ENCODE data around the gene MBNL3.

MBNL3 gene

DNA sequence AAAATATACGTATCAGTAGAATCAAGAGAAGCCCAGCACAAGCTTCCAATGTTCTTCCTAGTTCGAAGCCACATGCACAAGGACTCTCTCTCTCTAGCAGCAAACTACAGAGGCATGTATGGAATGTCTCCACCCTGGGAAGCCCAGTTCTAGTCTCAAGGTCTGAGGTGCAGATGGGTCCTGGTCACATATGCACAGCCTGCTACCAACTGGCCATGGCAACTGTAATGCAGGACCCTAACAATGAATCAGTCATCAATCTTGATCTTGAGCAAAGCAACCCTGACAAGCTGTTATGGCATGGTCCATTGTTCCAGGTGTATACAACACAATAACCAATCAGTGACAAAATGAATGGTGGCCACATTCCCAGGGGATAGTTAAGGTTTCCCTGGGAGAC lies 55.8 kb downstream of the MBNL3 start:
- no peak for DNase-seq (ENCODE audit: low read depth)
- in situ Hi-C loops (cut with HindIII; ENCODE audit: low sequenced_read_pairs): no loop called here
- TF ChIP-seq, protein P1, sequence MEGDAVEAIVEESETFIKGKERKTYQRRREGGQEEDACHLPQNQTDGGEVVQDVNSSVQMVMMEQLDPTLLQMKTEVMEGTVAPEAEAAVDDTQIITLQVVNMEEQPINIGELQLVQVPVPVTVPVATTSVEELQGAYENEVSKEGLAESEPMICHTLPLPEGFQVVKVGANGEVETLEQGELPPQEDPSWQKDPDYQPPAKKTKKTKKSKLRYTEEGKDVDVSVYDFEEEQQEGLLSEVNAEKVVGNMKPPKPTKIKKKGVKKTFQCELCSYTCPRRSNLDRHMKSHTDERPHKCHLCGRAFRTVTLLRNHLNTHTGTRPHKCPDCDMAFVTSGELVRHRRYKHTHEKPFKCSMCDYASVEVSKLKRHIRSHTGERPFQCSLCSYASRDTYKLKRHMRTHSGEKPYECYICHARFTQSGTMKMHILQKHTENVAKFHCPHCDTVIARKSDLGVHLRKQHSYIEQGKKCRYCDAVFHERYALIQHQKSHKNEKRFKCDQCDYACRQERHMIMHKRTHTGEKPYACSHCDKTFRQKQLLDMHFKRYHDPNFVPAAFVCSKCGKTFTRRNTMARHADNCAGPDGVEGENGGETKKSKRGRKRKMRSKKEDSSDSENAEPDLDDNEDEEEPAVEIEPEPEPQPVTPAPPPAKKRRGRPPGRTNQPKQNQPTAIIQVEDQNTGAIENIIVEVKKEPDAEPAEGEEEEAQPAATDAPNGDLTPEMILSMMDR (IDR thresholded peaks at IDR 0.05; ENCODE audit: low read depth, low read length, missing control alignments): no peak
- no peak overlapping the region for H3K4me3 ChIP-seq (ENCODE audit: low read depth, low read length)

DNA sequence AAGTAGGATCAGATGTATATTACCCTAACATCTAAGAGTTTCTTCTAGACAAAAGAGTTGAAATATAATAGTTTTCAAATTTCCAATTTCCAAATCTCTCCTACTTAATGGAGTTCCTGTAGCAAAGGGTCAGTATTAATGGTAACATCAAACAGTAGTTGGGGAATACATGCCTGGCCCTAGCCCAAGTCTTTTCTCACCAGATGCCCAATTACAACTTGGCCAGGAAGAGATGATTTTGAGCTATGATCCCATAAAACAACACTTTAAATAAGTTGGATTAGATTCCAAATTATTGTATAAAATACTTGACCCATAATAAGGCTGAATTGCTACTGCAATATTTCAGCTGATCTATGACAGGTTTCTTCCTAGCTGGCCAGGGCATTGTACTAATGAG lies 59.9 kb downstream of the MBNL3 start:
- TF ChIP-seq, protein P1 (IDR thresholded peaks at IDR 0.05; ENCODE audit: low read depth, low read length, missing control alignments): no peak
- no peak for DNase-seq (ENCODE audit: low read depth)
- in situ Hi-C loops (cut with HindIII; ENCODE audit: low sequenced_read_pairs): no loop called here

DNA sequence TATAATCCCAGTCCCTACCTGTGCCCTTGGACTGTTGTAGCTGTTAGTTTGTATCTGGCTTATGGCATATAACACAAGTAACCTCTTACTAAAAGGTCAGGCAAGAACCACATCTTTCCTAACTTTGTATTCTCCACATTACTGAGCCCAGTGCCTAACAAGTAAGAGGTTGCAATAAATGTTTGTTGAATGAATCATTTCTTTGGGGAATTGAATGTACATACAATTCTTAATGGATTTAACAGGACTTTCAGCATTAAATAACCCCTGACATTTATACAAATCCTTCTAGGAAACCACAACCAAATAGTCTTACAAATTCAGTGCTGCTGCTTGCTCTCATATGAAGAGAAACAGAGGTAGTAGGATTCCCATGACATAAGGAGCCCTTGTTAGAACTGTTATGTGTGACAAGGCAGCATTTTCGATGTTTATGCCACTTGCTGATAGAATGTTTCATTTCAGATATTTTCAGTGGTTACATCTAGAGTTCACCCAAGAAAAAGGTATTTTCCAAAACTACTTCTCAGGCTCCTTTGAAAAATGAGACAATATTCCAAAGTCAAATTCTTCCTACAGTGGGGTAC lies 62.0 kb downstream of the MBNL3 start:
- no peak for DNase-seq (ENCODE audit: low read depth)
- H3K4me3 ChIP-seq (ENCODE audit: low read depth, low read length): no peak overlapping the region
- TF ChIP-seq, protein P1 (IDR thresholded peaks at IDR 0.05; ENCODE audit: low read depth, low read length, missing control alignments): no peak
- in situ Hi-C loops (cut with HindIII; ENCODE audit: low sequenced_read_pairs): no loop called here

More for the DNA sequence above, 59.9 kb downstream of the MBNL3 start:
- H3K4me3 ChIP-seq (ENCODE audit: low read depth, low read length): no peak overlapping the region

DNA sequence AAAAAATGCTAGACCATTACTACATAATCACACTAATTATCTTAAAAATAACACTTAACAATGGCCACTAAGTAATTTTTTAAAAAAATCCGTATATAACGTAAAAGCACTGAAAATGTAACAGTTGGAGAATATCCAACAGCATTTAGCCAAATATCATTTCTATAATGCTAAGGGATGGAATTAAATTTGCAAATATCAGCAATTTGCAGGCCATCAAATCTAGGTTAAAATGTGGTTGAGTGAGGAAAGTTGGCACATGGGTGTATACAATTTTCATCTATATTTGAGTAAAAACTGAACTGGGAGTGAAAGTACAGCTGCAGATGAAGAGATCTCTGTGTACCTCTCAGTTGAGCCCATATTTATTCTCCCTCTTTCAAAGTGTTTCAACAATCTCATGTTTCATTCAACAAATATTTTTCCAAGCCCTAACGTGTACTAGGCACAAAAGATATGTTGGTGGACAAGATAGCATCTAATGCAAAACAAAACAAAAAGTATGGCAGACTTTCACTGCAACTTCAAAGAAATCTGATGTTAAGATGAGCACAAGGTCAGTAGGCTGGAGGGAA lies 63.0 kb downstream of the MBNL3 start:
- no peak overlapping the region for H3K4me3 ChIP-seq (ENCODE audit: low read depth, low read length)
- TF ChIP-seq, protein P1 (IDR thresholded peaks at IDR 0.05; ENCODE audit: low read depth, low read length, missing control alignments): no peak
- in situ Hi-C loops (cut with HindIII; ENCODE audit: low sequenced_read_pairs): no loop called here
- DNase-seq (ENCODE audit: low read depth): no peak

DNA sequence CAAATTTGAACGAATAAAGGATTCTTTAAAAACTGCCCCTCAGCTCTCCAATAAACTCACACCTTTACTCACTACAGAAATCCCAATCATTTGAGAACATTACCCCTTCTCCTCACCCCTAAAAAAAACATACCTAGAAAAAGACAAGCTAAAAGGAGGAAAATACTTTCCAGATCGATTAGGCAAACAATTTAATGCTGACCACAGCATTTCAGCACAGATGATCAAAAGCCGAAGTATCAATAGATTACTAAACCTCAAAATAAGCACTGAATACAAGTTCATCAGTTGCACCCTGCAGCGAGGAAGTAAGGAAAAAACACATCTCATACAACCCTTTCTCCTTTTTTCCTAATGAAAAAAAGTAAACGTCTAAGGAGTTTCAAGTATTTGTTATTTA lies 65.5 kb downstream of the MBNL3 start:
- TF ChIP-seq, protein P1 (IDR thresholded peaks at IDR 0.05; ENCODE audit: low read depth, low read length, missing control alignments): no peak
- H3K4me3 ChIP-seq (ENCODE audit: low read depth, low read length): no peak overlapping the region
- in situ Hi-C loops (cut with HindIII; ENCODE audit: low sequenced_read_pairs): no loop called here
- no peak for DNase-seq (ENCODE audit: low read depth)

DNA sequence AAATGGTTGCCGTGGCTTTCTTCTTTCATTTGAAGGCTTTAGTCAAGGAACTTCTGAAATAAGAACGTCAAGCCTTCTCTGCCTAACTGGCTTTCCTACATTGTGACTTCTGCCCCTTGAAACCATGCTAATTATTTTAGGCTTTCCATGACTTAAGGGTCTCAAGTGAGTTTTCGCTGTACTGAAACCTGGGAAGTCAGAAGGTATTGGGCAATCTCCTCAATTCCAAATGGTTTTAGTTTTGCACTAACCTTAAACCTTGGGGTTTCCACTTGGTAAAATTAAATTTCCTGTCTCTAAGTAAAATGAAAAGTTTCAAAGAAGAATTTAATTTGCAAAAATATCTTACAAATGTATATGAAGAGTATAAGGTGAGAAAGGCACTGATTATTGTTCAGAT lies 73.8 kb downstream of the MBNL3 start:
- no peak overlapping the region for H3K4me3 ChIP-seq (ENCODE audit: low read depth, low read length)
- in situ Hi-C loops (cut with HindIII; ENCODE audit: low sequenced_read_pairs): no loop called here
- TF ChIP-seq, protein P1 (IDR thresholded peaks at IDR 0.05; ENCODE audit: low read depth, low read length, missing control alignments): no peak
- no peak for DNase-seq (ENCODE audit: low read depth)

Measured in astrocyte of the cerebellum (primary cell).